SH-SY5Y (cell line): Measurements from ENCODE around the gene ZBED2.

ENCODE experiments used
- GATA2 ChIP-seq: IDR thresholded peaks from 2 replicates; pipeline ENCODE4 v1.6.1; 2011; ENCODE audit warnings: mild to moderate bottlenecking, low read depth, low read length
- GATA3 ChIP-seq: IDR thresholded peaks from 2 replicates; pipeline ENCODE4 v1.6.1; 2011; ENCODE audit warnings: low read depth, mild to moderate bottlenecking, low read length, moderate library complexity

DNA sequence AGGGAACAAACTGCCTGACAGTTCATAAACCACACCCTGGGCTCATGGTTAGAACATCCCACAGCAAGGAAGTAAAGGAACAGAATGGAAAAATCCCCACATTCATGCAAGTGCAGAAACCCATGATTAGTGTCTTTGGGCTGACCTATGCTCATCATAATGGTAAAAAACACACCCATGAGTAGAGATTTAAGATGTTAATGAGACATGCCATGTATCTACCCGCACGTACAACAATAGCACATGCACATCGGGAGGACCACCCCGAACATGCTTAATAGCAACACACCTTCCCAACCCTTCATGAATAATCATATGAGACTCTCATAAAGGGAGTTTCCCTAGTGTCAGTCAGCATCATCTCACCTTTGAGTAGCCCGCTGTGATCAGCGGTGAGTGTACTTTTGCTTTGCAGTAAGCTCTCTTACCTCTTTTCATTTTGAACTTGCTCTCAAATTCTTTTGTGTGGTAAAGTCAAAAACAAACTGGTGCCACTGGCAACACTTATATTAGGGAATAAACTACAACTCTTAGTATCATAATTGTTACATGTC lies 23.2 kb downstream of the ZBED2 start:
- TF ChIP-seq GATA2, result no peak
- no peak for TF ChIP-seq GATA3
